Activated naive CD8-positive, alpha-beta T cell treated with anti-CD3 and anti-CD28 coated beads, Interleukin-2, amount 50 U/mL, for 24 hours (primary cell): ENCODE measurements around the gene BMP7.

ENCODE experiments used
- ATAC-seq: fragments of 150-1000 bp; cut with Tn5 transposase; one replicate; pipeline ENCODE4 v1.10.0; 2021
- DNase-seq: peaks from one replicate; pipeline ENCODE4 v3.0.0; 2021
- H3K27ac Mint-ChIP-seq: one replicate; pipeline ENCODE4 v1.8.0; 2021; ENCODE audit warnings: mild to moderate bottlenecking, mixed read lengths
- H3K27me3 Mint-ChIP-seq: one replicate; pipeline ENCODE4 v1.8.0; 2021; ENCODE audit warnings: mixed read lengths
- H3K36me3 Mint-ChIP-seq: one replicate; pipeline ENCODE4 v1.8.0; 2021; ENCODE audit warnings: low read depth, mixed read lengths
- H3K4me1 Mint-ChIP-seq: one replicate; pipeline ENCODE4 v1.8.0; 2021; ENCODE audit warnings: mixed read lengths
- H3K4me3 Mint-ChIP-seq: one replicate; pipeline ENCODE4 v1.8.0; 2021; ENCODE audit warnings: mild to moderate bottlenecking, moderate library complexity, mixed read lengths
- H3K9me3 Mint-ChIP-seq: one replicate; pipeline ENCODE4 v1.8.0; 2021; ENCODE audit warnings: mixed read lengths

The BMP7 gene

DNA sequence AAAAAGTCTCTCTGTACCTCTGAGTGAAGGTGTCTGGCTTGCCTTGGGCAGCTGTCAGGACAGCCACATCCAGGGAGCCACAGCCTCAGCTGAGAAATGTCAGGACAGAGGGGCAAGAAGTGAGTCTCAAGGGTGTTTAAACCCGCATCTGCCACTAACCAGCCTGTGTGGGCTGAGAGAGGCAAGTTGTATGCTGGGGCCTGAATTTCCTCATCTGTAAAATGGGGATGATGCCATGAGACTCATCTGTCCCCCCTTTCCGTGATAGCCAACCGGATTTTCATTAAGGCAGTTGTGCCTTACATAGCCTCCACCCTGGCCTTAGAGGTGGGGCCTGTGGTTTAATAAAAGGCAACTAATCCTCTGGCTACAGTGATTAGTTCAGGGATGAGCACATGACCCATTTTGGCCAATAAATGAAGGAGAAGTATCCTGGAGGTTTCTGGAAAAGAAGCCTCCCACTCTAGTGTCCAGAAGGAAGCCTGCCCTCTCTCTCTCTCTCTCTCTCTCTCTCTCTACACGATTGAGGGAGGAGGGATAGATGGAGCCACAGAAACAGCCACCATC, 79.3 kb downstream of the BMP7 start:
- ATAC-seq (no peak), DNase-seq (no peak)
- H3K36me3 Mint-ChIP-seq: no peaks in the 10 kb centered on the region
- no peaks in the 10 kb centered on the region for H3K4me1 Mint-ChIP-seq
- no peaks in the 10 kb centered on the region for H3K27me3 Mint-ChIP-seq
- no peak overlapping the region for H3K4me3 Mint-ChIP-seq
- no peaks in the 10 kb centered on the region for H3K9me3 Mint-ChIP-seq
- no peak overlapping the region for H3K27ac Mint-ChIP-seq

DNA sequence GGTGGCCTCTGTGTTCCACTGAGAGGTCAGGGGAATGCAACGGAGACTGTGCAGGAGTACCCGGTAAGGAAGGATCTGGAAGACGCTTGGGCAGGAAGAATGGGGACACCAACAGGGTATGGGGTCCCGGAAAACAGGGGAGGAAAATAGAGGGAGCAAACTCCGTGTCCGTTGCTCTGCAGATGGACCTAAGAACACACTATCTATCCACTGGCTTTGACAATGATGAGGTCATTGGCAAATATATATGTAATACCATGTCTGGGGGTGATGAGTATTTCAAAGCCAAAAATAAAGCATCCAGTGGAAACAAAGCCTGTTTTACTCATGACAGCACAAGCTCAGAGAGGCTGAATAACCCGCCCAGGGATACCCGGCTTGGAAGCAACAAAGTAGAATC, 80.2 kb downstream of the BMP7 start:
- H3K27me3 Mint-ChIP-seq: no peaks in the 10 kb centered on the region
- no peak overlapping the region for H3K27ac Mint-ChIP-seq
- H3K9me3 Mint-ChIP-seq: no peaks in the 10 kb centered on the region
- no peaks in the 10 kb centered on the region for H3K36me3 Mint-ChIP-seq
- no peak for ATAC-seq
- no peaks in the 10 kb centered on the region for H3K4me1 Mint-ChIP-seq
- no peak for DNase-seq
- H3K4me3 Mint-ChIP-seq: no peak overlapping the region

DNA sequence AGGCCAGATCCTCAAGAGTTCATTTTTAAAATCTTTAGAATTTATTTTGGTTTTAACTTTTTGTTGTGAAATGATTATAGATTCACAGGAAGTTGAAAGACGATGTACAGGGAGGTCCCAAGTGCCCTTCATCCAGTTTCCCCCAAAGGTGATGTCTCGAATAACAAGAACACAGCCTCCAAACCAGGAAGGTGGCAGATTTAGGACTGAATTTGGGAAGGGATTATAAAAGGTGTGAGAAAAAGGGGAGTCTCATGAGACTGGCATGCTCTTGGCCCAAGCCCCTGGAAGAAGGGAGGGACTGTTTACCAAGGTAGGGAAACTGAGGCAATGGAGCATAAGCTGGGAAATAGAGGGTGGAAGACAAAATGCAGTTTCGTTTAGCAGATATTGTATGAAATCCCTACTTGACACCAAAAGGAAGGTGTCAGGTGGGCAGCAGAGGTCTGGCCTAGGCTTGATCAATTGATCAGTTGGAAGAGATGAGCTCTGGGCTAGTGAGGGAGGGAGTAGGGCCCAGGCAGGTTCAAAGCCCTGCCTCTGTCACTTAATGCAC, 81.2 kb downstream of the BMP7 start:
- H3K36me3 Mint-ChIP-seq: no peaks in the 10 kb centered on the region
- ATAC-seq: no peak
- no peaks in the 10 kb centered on the region for H3K27me3 Mint-ChIP-seq
- no peak overlapping the region for H3K4me3 Mint-ChIP-seq
- no peak for DNase-seq
- H3K4me1 Mint-ChIP-seq: no peaks in the 10 kb centered on the region
- H3K9me3 Mint-ChIP-seq: no peaks in the 10 kb centered on the region
- H3K27ac Mint-ChIP-seq: no peak overlapping the region

DNA sequence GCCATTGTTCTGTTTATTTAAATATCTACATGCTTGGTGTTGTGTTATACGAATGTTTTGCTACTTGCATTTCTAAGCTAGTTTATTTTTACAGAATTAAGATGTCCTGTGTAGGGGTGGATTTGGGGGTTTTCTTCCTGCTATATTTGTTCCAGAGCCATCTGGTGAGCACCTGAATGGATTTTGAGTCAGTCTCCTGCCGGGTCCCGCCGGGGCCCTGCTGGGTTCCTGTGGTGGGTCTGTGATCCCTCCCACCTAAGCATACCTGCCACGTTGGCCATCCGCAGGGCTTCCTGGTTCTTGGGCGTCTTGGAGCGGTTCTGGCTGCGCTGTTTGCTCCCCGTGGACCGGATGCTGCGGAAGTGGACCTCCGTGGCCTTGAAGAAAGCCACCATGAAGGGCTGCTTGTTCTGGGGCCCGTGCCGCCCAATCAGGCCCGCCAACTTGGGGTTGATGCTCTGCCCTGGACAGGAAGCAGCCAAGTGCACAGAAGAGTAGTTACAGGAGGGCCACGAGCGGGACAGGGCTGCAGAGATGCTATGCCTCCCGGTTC, 82.9 kb downstream of the BMP7 start:
- H3K27me3 Mint-ChIP-seq: peaks cover 6% of the 10 kb centered on the region
- no peaks in the 10 kb centered on the region for H3K36me3 Mint-ChIP-seq
- H3K4me3 Mint-ChIP-seq: no peak overlapping the region
- no peak overlapping the region for H3K27ac Mint-ChIP-seq
- no peaks in the 10 kb centered on the region for H3K4me1 Mint-ChIP-seq
- ATAC-seq: no peak
- H3K9me3 Mint-ChIP-seq: no peaks in the 10 kb centered on the region
- no peak for DNase-seq

DNA sequence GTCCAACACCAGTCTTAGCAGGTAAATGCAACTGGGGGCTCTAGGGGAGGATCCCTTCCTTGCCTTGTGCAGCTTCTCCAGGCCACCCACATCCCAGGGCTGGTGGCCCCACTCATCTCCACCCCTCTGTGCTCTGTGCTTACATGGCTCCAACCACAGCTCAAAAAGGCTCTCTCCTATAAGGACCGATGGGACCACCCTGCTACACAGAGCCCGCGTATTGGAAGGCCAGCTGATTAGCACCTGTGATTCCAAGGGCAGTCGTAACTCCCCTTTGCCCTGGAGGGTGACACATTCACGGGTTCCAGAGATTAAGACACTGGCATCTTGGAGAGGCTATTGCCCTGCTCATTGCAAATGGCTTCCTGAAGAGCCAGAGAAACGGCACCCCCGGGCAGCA, 84.8 kb downstream of the BMP7 start:
- ATAC-seq (no peak), DNase-seq (no peak)
- Mint-ChIP-seq H3K36me3 (no peaks in the 10 kb centered on the region), H3K27me3 (peaks cover 14% of the 10 kb centered on the region), H3K9me3 (no peaks in the 10 kb centered on the region), H3K4me3 (no peak overlapping the region), H3K27ac (no peak overlapping the region), H3K4me1 (no peaks in the 10 kb centered on the region)

DNA sequence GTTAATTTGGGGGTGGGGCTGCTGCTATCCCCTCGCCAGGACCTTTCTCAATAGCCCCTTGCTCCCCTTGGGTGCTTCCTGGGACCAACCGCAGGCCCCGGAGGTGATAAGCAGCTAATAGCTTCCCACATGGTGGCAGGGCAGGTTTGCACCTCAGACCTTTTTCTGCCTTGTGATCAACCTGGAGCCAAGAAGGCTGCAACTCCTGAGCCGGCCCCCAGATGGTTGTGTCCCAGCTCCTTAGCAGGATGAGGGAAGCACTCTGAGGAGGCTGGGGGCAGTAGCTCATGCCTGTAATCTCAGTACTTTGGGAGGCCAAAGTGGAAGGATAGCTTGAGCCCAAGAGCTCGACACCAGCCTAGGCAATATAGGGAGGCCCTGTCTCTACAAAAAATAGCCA, 85.5 kb downstream of the BMP7 start:
- Mint-ChIP-seq H3K4me1 (no peaks in the 10 kb centered on the region), H3K36me3 (no peaks in the 10 kb centered on the region), H3K9me3 (no peaks in the 10 kb centered on the region), H3K27me3 (peaks cover 14% of the 10 kb centered on the region), H3K27ac (no peak overlapping the region), H3K4me3 (no peak overlapping the region)
- DNase-seq (no peak), ATAC-seq (no peak)

DNA sequence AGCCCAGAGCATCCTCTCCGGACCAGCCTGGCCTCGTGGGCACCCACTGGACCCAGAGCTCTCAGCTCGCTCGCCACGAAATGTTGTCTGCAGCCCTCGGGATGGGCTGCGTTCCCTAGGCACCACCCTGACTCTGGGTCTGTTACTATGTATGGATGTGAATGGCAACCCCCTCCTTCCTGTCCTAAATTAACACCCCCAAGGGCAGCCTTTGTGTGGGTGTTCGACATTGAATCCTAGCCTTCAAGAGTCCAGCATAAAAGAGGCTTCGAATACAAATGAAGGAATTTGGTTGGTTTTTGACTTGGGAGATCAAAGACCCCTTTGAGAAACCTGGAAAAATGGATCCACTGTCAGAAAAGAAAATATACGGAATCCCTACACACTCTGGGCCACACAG, 86.1 kb downstream of the BMP7 start:
- Mint-ChIP-seq H3K36me3 (no peaks in the 10 kb centered on the region), H3K9me3 (no peaks in the 10 kb centered on the region), H3K4me1 (peaks cover 1% of the 10 kb centered on the region), H3K27me3 (peaks cover 14% of the 10 kb centered on the region), H3K27ac (no peak overlapping the region), H3K4me3 (no peak overlapping the region)
- DNase-seq: no peak
- ATAC-seq: no peak

DNA sequence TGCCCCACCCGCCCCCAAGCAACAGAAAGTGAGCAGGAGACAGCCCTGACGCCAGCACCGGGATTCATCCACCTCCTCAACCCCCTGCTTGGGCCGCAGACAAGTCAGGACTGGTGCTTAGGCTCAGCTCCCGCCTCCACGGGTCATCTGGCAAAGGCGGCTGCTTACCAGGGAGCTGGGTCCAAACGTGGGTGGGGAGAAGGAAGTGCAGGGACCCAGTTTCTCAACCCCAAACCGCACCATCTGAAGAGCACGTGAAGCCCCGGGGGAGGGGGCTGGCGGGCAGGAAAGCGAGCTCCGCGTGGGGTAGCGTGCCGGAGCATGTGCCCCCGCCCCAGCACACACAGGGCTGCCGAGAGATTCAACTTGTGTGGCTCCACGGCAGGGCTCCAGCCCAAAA, 87.2 kb downstream of the BMP7 start:
- no peak for ATAC-seq
- no peak overlapping the region for H3K27ac Mint-ChIP-seq
- no peaks in the 10 kb centered on the region for H3K9me3 Mint-ChIP-seq
- H3K4me1 Mint-ChIP-seq: peaks cover 1% of the 10 kb centered on the region
- H3K36me3 Mint-ChIP-seq: no peaks in the 10 kb centered on the region
- H3K4me3 Mint-ChIP-seq: no peak overlapping the region
- no peak for DNase-seq
- H3K27me3 Mint-ChIP-seq: peaks cover 14% of the 10 kb centered on the region

DNA sequence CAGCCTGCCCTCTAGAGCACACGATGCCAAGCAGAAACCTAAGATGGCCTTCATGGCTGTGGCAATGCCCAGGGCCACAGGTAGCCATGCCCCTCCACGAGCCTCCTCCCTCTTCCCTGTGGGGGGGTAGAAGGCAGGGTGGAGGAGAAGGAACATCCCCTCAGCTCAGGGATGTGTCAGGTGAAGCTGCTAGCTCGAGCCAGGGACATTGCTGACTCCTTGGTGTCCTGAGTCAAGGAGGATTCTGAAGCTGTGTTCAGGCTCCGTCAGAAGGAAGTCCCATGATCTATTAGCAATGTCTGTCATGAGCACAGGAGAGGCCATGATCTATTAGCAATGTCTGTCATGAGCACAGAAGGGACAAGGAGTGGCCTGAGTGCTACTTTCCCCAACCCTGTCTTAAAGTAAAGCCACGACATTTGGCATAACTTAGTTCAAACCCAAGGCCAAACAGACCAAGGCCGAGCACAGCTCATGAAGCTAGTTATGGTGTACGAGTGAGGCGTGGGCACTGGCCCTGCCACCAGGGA, 87.8 kb downstream of the BMP7 start:
- H3K9me3 Mint-ChIP-seq: no peaks in the 10 kb centered on the region
- H3K27ac Mint-ChIP-seq: no peak overlapping the region
- peaks cover 1% of the 10 kb centered on the region for H3K4me1 Mint-ChIP-seq
- no peak for DNase-seq
- H3K4me3 Mint-ChIP-seq: no peak overlapping the region
- H3K27me3 Mint-ChIP-seq: peaks cover 14% of the 10 kb centered on the region
- ATAC-seq: no peak
- no peaks in the 10 kb centered on the region for H3K36me3 Mint-ChIP-seq

DNA sequence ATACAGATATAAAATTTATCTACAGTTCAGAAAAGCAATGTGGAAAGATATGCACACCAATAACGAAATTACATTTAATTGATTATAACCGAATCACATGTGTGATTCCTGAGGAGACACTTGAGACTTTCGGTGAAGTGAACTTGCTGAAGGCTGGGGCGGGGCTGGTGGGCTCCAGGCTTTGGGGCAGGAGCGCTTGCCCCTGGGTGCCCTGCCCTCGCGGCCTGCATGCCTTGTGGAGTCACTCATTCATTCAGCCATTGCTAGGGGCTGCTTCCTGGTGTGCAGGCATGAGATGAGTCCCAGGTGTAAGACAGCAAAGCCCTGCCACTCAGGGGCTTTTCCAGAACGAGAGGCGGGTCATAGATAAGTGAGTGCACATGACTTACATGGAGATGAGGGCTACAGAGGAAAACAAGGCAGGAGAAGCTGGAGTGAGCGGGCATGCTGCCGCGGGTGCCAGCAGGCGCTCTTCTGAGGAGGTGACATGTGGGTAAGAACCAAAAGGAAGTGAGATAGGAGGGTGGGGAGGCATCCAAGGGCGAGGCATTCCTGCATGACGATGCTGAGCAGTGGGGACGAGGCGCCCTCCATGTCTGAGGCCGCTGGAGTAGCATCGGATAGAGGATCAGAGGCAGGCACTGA, 88.7 kb downstream of the BMP7 start:
- H3K27me3 Mint-ChIP-seq: peaks cover 14% of the 10 kb centered on the region
- H3K4me1 Mint-ChIP-seq: peaks cover 1% of the 10 kb centered on the region
- DNase-seq: no peak
- ATAC-seq: no peak
- H3K27ac Mint-ChIP-seq: no peak overlapping the region
- no peak overlapping the region for H3K4me3 Mint-ChIP-seq
- no peaks in the 10 kb centered on the region for H3K9me3 Mint-ChIP-seq
- no peaks in the 10 kb centered on the region for H3K36me3 Mint-ChIP-seq

DNA sequence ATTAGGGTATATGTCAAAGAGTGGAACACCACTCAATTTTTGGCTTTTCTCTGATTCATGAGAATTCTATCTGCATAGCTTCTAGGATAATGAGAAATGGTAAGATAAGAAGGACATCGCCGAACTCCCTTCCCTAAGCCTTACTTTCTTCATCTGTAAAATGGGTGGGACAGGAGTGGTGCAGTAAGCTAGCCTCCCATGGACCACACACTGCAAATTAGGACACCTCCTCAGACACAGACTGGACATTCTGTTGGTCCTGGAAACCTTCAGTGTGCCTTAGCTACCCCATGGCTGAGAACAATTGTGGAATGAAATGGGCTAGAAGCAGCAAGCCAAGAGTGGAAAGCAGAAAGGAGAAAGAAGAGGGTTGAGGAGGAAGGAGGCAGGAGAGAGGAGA, 89.6 kb downstream of the BMP7 start:
- Mint-ChIP-seq H3K9me3 (no peaks in the 10 kb centered on the region), H3K27ac (no peak overlapping the region), H3K36me3 (no peaks in the 10 kb centered on the region), H3K4me3 (no peak overlapping the region), H3K27me3 (peaks cover 14% of the 10 kb centered on the region), H3K4me1 (peaks cover 1% of the 10 kb centered on the region)
- ATAC-seq (no peak), DNase-seq (no peak)

DNA sequence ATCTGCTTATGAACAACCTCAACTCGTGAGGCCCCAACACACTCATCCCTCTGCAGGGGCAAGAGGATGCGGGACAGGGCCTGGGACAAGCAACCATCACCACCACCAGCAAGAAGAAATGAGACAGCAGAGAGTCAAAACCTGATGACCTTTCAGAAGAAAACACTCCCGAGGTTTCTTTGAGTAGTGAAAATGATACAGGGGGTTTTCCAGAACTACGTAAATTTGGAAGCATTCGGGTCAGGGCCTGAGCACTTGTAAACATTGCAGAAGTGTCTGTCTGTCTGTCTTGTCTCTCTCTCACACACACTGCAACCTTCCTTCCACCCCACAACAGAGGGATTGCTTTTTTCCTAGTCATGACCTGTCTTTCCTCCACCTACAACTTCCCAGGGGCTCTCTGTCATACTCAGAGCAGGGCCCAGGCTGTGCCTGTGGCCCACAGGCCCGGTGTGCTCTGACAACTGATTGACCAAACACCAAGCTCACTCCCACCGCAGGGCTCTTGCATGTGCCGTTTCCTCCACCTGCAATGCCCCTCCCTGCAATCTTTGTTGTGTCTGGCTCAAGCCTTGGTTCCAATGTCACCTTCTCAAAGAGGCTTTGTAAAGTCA, 90.9 kb downstream of the BMP7 start:
- Mint-ChIP-seq H3K27ac (no peak overlapping the region), H3K4me1 (peaks cover 1% of the 10 kb centered on the region), H3K9me3 (no peaks in the 10 kb centered on the region), H3K36me3 (no peaks in the 10 kb centered on the region), H3K4me3 (no peak overlapping the region), H3K27me3 (peaks cover 17% of the 10 kb centered on the region)
- ATAC-seq: no peak
- DNase-seq: no peak

DNA sequence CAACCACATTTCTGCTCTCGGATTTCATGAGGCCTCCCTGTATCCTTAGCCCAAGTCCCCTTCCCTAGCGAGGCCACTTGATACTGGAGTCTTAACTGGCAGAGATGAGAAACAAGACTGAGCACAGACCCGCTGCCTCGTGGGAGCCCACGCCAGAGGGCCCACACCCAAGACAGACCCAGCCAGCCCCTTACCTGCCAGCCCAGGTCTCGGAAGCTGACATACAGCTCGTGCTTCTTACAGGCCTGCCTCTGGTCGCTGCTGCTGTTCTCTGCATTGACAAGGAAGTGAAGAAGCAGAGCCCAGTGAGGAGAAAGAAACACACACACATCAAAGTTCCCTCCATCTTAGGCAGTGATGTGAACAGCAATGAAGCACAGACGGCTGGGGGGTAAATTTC, 91.7 kb downstream of the BMP7 start:
- Mint-ChIP-seq H3K4me1 (peaks cover 1% of the 10 kb centered on the region), H3K27ac (no peak overlapping the region), H3K9me3 (no peaks in the 10 kb centered on the region), H3K36me3 (no peaks in the 10 kb centered on the region), H3K27me3 (peaks cover 14% of the 10 kb centered on the region), H3K4me3 (no peak overlapping the region)
- ATAC-seq (no peak), DNase-seq (no peak)

DNA sequence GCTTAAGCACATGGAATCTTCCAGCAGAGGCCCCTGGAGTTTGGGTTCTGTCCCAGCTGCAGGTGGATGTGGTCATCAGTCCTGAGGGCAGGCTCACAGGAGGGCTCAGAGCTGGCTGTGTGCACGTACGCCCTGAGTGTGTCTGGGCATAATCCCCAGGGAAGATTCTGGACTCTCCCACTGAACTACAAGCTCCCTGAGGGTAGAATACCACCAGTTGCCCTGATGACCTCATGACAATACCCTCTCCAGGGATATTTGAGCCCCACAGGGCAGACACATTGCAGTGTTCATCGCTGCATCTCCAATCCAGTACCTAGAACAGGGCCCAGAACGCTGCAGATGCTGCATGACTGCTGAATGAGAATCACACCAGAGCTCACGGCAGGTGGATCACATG, 92.5 kb downstream of the BMP7 start:
- Mint-ChIP-seq H3K4me1 (peaks cover 1% of the 10 kb centered on the region), H3K4me3 (no peak overlapping the region), H3K9me3 (no peaks in the 10 kb centered on the region), H3K27me3 (peaks cover 11% of the 10 kb centered on the region), H3K36me3 (no peaks in the 10 kb centered on the region), H3K27ac (no peak overlapping the region)
- no peak for DNase-seq
- ATAC-seq: no peak

DNA sequence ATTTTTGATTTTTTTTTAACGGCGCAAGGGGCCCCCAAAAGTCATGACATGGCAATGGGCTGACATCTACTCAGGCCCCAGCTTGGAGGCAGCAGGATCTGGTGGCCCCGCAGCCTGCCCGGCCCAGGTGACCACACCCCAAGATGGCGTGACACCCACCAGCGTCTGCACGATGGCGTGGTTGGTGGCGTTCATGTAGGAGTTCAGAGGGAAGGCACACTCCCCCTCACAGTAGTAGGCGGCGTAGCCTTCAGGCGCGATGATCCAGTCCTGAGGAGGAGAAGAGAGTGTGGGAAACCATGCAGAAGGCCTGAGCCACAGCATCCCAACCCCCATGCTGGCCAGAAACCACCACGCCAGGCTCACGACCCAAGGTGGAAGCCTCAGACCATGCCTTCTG, 93.4 kb downstream of the BMP7 start:
- no peaks in the 10 kb centered on the region for H3K36me3 Mint-ChIP-seq
- H3K27me3 Mint-ChIP-seq: peaks cover 10% of the 10 kb centered on the region
- no peak overlapping the region for H3K27ac Mint-ChIP-seq
- H3K4me1 Mint-ChIP-seq: peaks cover 1% of the 10 kb centered on the region
- no peaks in the 10 kb centered on the region for H3K9me3 Mint-ChIP-seq
- ATAC-seq (no peak), DNase-seq (no peak)
- H3K4me3 Mint-ChIP-seq: no peak overlapping the region
